Fibroblast of the aortic adventitia (primary cell): ENCODE results near the gene CKMT2. TPM values are rescaled to one million over a fixed set of nuclear protein-coding genes. Genes with fewer than 3 reads are reported as not detected.

ENCODE experiments used
- DNase-seq: peaks from one replicate; pipeline ENCODE4 v3.0.0-alpha.2; 2010; ENCODE audit warnings: low read depth
- H3K4me3 ChIP-seq: 2 replicates; pipeline ENCODE4 v1.5.1; 2011; ENCODE audit warnings: low read depth, mild to moderate bottlenecking, control low read depth, low read length, moderate library complexity
- total RNA-seq: library from RNA; depleted of rRNA; stranded (reverse); fragments of >200 nt; gene quantifications from 2 replicates; pipeline ENCODE4 v1.2.3, GENCODE V29; 2012; ENCODE audit warnings: low replicate concordance
- TF ChIP-seq, protein P1 (sequence below): IDR thresholded peaks from 2 replicates; pipeline ENCODE4 v1.5.1; 2011; ENCODE audit warnings: mild to moderate bottlenecking, low read length, control low read depth, inconsistent platforms; ENCODE audit not compliant: insufficient read depth

Gene CKMT2
- total RNA-seq, 1 donor: 1.4 TPM

DNA sequence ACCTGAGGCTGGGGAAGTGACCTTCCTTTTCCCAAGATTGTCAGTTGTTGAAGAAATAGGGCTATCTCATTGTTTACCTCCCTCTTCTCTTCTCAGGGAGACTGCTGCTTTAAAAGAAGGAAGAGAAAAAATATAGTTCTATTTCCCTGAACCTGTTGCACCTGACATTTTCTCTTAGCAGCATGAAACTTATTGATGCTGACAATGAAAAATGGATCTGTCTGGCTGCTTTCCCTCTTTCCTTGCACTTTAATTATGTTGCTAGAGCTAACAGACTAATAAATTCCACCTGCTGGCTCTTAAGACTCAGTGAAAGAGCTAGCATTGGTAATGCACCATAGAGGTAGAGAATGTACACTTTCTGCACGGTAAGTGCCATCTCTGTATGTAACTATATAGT lies 6.2 kb upstream of the CKMT2 start:
- TF ChIP-seq, protein P1, sequence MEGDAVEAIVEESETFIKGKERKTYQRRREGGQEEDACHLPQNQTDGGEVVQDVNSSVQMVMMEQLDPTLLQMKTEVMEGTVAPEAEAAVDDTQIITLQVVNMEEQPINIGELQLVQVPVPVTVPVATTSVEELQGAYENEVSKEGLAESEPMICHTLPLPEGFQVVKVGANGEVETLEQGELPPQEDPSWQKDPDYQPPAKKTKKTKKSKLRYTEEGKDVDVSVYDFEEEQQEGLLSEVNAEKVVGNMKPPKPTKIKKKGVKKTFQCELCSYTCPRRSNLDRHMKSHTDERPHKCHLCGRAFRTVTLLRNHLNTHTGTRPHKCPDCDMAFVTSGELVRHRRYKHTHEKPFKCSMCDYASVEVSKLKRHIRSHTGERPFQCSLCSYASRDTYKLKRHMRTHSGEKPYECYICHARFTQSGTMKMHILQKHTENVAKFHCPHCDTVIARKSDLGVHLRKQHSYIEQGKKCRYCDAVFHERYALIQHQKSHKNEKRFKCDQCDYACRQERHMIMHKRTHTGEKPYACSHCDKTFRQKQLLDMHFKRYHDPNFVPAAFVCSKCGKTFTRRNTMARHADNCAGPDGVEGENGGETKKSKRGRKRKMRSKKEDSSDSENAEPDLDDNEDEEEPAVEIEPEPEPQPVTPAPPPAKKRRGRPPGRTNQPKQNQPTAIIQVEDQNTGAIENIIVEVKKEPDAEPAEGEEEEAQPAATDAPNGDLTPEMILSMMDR: no peak
- DNase-seq: no peak

DNA sequence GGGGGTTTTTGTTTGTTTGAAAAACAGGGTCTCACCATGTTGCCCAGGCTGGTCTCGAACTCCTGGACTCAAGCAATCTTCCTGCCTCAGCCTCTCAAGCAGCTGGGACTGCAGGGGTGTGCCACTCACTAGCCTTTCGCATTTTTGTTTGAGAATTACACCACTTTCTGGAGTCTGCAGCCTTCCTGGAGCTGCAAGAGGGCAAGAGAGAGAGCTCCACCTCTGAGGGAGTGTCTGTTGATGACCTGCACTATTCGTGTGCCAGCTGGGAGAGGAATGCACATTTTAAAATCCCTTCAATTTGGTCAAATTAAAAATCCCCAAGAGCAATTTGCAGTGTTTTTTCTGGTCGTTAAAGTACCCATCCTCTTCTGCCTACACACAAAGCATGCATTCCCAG lies 5.0 kb upstream of the CKMT2 start:
- TF ChIP-seq, protein P1: no peak
- DNase-seq: no peak
- H3K4me3 ChIP-seq: no peak overlapping the region

More for the DNA sequence above, 6.2 kb upstream of the CKMT2 start:
- H3K4me3 ChIP-seq: no peak overlapping the region

DNA sequence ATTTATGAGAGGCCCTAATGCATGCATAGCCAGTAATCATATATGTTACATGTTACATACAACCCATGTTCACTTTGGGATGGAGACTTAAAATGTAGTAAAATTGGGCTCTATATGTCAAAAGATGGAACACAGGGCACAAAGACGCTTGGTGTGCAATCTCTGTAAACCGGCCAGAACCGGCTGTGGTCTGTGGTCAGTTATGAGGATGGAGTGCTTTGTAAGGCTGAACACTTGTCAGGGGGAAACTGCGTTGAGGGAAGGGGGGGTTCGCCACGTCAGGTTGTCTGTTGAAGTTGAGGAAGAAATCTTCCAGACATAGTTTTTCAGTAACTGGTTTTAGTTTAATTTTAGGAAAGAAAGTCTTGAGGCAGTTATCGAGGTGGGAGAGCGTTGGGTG lies 2.7 kb upstream of the CKMT2 start:
- H3K4me3 ChIP-seq: no peak overlapping the region
- TF ChIP-seq, protein P1: no peak
- no peak for DNase-seq

DNA sequence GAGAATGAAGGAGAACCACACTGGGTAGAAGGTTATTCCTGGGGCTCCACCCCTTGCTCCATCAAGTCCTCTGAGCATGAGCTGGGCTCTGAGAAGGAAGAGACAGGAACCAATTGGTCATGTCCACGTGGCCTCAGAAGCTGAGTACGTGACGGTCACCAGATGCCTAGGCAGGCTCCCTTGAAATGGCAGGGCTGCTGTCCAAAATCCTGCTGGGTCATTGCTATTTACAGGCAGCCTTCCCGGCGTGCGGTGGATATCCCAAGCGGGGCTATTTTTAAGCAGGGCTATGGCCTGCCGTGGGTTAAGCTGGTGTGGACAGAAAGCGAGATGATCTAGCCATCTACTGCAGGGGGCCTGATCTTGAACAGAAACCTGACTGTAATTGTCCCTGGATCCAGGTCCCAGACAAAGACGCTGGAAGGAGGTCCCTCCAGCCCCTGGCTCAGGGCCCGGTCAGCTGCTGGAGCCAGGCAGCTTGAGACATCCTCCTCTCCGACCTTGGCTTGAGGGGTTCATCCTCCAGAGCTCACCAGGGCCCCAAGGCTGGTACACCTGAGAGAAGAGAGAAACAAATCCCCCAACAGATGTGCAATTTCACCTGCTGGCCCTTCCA lies 550 bp upstream of the CKMT2 start:
- H3K4me3 ChIP-seq: no peak overlapping the region
- DNase-seq: peak; percentile 65
- TF ChIP-seq, protein P1: no peak

DNA sequence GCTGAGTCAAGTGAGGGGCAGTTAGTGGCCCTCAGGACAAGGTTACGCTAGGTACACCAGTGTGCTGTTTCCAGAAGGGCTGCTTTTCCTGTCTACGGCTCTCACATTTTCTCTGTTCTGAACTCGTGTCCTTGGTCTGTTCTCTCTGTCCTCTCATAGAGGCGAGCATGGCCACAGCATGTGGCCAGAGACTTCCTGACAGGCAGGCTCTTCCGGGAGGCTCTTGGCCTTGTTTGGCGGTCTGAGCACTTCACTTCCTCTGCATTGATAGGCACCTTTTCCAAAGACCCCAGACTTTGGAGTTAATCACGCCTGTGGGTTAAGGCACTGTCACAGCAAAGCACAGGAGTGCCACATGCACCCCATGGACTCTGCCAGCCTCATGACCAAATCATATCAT lies 1.2 kb downstream of the CKMT2 start:
- no peak for DNase-seq
- TF ChIP-seq, protein P1: no peak
- no peak overlapping the region for H3K4me3 ChIP-seq

DNA sequence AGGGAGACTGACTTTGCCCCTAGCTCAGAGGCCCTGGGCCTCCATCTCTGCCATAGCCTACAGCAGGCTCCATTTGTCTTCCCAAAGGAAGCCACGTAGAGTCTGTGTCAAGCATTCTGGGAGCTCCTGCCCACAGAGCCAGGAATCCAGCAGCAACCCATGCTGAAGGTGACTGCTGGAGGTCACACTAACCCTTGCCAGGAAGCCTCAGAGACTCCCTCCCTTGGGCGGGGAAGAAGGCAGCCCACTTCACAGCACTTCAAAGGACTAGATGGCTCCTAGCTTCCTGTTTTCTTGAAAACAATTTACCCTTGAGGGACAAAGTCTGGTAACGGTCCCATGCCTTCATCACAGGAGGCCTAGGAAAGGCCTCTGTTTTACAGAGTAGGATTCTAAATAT lies 1.7 kb downstream of the CKMT2 start:
- TF ChIP-seq, protein P1: no peak
- H3K4me3 ChIP-seq: no peak overlapping the region
- DNase-seq: no peak
